GM18867 (cell line): ENCODE data around the gene ADRA2B.

Experiments used
- ATAC-seq: cut with Tn5 transposase; IDR thresholded peaks from one replicate; pipeline ENCODE4 v1.9.1; 2021; ENCODE audit warnings: mild to moderate bottlenecking, moderate library complexity; ENCODE audit not compliant: unreplicated experiment

Gene ADRA2B

GRCh38 chr2:96138179-96139145 lies 22.1 kb upstream of the ADRA2B start, which contains the start of gene ASTL:
Gene ASTL (minus strand): TSS chr2:96138502. CDS start chr2:96138436, 66 bp downstream.
- ATAC-seq = no peak

GRCh38 chr2:96137321-96138178 lies 21.2 kb upstream of the ADRA2B start:
- no peak for ATAC-seq

DNA sequence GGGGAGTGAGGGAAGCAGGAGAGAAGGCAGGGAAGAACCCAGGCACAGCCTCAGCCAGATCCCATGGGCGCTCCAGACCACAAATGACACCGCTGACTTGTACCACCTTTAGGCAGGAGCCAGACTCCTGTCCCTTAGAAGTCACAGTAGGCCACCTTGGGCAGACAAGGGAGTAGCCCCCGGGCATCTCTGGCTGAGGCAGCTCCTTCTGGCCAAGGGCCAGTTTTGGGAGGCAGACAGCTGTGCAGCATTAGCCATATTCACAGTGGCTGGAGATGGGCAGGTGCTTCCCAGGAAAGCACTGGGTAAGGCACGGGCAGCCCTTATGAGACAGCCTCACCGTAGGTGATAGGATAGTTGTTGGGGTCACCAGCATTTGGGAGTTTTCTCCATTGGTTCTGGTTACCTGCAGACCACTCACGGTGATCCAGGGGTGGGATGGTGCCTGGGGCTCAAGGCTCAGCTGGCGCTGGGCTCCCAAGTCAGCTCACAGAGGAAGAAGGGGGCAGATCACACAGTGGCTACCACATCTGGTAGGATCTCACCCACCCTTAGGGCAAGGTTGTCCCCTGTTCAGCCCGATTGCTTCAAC lies 19.9 kb upstream of the ADRA2B start:
- ATAC-seq = no peak

DNA sequence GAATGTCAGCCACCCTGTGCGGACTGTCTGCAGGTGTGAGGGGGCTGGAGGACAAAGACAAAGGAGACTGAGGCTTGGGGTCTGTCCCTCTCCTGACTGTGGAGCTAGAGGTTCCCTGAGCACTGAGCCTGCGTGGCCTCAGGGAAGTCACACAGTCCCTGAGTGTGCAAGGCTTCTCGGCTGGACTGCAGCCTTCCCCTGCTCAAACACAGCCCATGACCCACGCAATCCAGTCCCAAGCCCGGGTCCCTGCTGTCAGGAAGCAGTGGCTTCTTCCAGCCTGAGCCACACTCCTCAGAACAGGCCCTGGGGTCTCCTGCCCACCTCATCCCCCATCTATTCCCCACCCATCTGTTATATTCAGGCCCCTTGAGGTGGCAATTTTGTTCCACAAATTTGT lies 19.2 kb upstream of the ADRA2B start:
- ATAC-seq = no peak

DNA sequence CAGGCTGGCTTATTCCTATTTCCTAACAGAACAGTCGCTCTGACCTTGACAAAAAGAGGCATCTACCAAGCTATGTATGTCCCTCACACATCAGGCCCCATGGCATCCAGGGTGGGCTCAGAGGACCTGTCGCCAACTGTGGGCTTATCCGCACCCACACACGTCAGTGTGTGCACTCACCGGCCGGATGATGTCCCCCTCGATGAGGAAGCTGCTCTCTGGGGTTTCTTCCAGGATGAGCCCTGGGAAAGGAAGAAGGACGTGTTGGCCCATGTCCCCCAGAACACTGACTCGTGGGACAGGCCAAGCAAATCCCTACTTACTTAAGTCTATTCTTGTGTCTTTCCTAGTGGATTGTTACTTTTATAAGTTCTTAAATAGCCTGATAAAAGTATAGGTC lies 18.8 kb upstream of the ADRA2B start:
- no peak for ATAC-seq

GRCh38 chr2:96134421-96134820 lies 18.1 kb upstream of the ADRA2B start:
- ATAC-seq = no peak

GRCh38 chr2:96131813-96132745 lies 15.7 kb upstream of the ADRA2B start:
- no peak for ATAC-seq

DNA sequence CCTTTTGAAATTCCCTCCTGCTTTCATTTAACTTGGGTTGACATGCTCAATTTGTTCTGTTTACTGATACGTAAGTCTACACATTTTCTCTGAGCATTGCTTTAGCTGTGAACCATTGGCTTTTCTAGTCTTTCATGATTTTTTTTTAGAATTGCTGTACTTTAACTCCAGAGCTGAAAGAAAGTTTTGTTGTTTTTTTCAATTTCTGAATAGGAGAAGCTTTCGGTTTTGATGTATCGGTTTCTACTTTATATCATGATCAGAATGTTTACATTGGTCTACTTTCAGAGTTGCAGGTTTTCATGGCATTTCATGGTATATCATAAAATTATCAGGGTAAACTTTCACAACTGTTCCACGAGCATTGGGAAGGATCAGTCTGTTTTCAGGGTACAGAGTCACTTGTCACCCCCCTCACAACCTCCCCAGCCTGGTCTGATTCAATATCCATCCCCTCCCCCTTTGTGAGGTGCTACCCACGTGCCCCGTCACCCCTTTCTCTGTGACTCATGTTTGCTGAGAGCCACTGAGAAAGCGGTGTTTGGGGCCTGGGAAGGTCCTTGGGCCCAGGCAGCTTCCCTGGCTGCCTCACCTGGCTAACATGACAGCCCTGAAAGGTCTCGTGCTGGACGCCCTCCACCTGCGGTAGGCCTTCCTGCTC lies 14.9 kb upstream of the ADRA2B start:
- ATAC-seq = no peak

- no peak for ATAC-seq
Measured at GRCh38 chr2:96130483-96130882, 14.1 kb upstream of the ADRA2B start.

DNA sequence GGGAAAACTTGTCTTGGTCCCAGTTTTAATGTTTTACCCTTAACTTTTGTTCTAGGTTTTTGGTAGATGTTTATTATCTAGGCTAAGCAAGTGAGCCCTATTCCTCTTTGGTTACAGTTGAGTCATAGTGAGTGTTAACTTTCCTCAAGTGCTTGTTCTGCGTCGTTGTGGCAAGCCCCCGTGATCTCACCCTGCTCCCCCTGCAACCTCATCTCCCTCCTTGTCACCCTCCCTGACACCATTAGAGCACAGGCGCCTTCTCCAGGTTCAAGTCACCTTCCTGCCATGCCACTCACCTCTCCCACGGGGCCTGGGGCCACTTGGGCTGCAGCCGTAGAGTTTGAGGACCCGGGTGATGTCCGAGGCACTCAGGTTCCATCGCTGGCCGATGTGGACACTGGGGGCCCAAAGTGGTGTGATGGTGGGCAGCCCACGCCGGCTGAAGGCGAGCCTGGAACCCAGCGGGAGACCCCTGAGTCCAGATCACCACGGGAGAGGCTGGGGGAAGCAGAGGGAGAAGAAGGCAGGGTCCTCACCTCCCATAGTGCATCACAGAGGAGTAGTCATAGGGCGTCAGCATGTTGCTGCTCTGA lies 13.3 kb upstream of the ADRA2B start:
- ATAC-seq = no peak

DNA sequence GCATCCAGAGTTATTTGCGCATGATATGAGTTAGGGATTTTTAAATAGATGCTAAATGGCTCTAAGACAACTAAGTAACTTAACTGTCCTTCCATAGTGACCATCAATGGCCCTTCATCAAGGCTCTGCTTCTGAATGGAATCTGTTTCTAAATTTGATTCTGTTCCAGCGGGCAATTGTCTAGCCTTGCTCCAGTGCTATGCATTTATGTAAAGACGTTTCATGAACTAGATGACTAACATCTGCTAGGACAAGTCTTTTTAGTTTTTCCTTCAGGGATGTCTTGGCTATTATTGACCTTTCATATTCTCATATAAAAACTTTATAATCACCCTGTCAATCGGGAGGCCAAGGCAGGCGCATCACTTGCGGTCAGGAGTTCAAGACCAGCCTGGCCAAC lies 12.1 kb upstream of the ADRA2B start:
- no peak for ATAC-seq

DNA sequence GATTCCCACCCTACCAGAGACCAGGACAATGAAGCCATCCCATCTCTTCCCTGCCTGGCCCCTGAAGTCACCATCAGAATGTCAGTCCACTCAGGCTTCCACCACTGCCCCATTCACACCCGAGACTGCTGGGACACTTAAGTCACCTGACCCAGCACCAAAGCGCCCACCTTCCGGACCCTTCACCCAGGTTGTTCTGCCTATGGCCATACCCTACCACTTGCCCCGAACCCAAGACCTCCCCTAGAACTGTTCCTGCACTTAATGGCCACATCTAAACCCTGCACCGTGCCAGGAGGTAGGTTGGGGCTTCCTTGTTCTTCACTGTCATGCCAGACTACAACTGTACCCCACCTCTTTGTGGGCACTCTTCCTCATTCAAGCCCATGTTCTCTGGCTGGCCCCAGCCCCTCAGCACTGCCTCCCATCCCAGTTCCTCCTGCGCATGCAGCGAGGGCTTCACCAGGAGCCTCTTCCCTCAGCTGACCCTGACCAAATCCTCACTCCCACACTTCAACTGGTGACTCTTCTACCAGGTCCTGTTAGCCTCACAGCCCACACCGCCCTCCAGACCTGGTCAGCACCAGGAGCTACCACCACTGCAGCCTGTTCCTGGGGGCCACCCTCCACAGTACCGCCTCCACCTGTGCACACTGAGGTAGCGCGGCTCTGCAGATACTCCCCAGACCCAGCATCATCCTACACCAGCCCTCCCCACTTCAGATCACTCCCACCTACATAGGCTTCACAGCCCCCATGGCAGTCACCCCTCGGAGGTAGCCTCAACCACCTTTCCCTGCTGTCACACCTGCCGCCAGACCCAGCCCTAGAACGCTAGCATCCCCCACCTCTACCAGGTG lies 8.3 kb upstream of the ADRA2B start:
- no peak for ATAC-seq

DNA sequence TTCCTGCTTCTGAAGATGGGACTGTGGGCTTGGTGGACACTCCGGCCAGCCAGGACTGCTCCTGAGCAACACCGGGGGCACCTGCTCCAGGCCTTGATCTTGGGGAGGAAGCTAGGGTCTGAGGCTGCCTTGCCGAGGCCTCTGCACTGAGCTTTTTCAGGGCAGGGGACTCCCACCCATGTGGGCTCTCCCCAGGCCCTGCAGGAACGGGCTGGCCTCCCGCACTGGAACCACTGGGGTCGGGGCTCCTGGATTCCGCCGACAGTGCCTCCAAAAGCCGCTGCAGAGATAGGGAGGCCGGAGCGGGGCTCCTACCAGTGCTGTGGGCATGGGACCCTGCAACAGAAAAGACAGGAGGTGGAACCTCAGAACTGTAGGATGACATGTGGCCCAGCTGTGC lies 7.6 kb upstream of the ADRA2B start:
- no peak for ATAC-seq

- ATAC-seq = no peak
Measured at GRCh38 chr2:96123290-96123689, 6.9 kb upstream of the ADRA2B start.

DNA sequence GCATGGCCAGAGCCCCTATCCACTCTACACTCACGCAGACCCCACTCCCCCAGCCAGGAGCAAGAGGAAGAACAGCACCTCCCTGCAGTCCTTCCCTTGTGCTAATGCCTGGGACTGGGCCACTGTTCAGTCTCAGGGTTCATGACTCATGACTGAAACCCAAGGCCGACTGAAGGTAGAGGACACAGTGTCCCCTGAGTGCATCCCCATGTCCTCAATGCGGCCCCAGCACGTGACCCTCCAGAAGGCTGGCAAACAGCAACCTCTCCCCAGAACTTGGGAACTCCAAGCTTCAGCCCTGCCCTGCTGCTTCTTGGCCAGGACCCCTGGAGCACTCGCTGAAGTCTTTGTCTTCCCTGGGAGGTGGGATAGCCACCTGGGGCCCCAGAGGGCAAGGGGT lies 6.0 kb upstream of the ADRA2B start:
- ATAC-seq = no peak

DNA sequence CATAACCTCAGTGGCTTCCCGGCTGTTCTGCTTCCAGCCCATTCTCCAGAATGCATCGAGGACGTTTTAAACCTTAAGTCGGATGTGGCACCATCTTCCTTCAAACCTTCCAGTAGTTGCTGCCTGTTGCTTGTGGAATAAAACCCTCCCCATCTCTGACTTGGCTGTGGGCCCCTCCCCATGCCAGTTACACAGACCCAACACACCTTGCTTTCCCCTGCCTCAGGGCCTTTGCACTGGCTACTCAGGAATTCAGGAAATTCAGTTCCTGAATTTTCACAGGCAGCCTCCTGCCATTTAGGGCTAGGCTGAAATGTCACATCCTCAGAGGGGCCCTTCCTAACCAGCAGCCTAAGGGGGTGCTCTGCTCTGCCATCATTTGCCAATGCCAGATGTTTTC lies 5.0 kb upstream of the ADRA2B start:
- no peak for ATAC-seq

DNA sequence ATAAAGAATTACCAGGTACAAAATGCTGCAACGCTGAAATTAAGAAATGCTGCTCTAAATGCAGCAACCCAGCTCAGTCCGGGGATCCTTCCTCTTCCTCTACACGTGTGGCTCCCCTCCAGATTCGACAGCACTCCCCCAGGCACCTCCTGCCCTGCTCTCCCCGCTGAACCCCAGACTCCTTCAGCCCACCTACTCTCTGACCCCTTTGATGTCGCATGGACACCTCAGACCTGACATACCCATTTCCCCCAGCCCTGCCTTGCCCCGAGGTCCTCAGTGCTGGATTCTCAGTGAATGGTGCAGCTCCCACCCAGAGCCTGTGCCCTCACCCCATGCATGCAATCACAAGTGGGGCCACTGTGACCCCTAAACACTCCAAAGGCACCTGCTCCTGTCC lies 4.6 kb upstream of the ADRA2B start:
- no peak for ATAC-seq

GRCh38 chr2:96120091-96120720 lies 3.8 kb upstream of the ADRA2B start:
- no peak for ATAC-seq
